ENCODE data around the gene TEAD1.

- TF ChIP-seq CTCF (IDR thresholded peaks at IDR 0.05) (no peak), POLR2A (IDR thresholded peaks at IDR 0.05) (no peak)
Observed at GRCh38 chr11:12811861-12812260, 137.6 kb downstream of the TEAD1 start.
